ENCODE measurements around the gene TARS3.
"Not testable (repeated sequence)": the region's sequence is repeated elsewhere in the genome, so short reads cannot be mapped to it uniquely, and the experiment has no call there.

TARS3 gene

DNA sequence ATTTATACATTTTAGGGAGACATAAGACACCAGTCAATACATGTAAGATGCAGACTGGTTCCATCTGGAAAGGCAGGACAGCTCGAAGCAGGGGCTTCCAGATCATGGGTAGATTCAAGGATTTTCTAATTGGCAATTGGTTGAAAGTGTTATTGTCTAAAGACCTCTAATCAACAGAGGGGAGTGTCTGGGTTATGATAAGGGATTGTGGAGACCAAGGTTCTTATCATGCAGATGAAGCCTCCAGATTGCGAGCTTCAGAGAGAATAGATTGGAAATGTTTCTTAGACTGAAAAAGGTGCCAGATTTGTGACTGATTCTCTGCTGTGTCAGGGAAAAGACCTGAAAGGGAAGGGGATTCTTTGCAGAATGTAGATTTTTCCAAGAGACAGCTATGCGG is 87.2 kb downstream of the TARS3 start:
- H3K27ac ChIP-seq, result no peak overlapping the region
- TF ChIP-seq, protein P1, sequence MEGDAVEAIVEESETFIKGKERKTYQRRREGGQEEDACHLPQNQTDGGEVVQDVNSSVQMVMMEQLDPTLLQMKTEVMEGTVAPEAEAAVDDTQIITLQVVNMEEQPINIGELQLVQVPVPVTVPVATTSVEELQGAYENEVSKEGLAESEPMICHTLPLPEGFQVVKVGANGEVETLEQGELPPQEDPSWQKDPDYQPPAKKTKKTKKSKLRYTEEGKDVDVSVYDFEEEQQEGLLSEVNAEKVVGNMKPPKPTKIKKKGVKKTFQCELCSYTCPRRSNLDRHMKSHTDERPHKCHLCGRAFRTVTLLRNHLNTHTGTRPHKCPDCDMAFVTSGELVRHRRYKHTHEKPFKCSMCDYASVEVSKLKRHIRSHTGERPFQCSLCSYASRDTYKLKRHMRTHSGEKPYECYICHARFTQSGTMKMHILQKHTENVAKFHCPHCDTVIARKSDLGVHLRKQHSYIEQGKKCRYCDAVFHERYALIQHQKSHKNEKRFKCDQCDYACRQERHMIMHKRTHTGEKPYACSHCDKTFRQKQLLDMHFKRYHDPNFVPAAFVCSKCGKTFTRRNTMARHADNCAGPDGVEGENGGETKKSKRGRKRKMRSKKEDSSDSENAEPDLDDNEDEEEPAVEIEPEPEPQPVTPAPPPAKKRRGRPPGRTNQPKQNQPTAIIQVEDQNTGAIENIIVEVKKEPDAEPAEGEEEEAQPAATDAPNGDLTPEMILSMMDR (conservative IDR thresholded peaks at IDR 0.05), result no peak
- TF ChIP-seq ZFX (IDR thresholded peaks at IDR 0.05), result no peak

DNA sequence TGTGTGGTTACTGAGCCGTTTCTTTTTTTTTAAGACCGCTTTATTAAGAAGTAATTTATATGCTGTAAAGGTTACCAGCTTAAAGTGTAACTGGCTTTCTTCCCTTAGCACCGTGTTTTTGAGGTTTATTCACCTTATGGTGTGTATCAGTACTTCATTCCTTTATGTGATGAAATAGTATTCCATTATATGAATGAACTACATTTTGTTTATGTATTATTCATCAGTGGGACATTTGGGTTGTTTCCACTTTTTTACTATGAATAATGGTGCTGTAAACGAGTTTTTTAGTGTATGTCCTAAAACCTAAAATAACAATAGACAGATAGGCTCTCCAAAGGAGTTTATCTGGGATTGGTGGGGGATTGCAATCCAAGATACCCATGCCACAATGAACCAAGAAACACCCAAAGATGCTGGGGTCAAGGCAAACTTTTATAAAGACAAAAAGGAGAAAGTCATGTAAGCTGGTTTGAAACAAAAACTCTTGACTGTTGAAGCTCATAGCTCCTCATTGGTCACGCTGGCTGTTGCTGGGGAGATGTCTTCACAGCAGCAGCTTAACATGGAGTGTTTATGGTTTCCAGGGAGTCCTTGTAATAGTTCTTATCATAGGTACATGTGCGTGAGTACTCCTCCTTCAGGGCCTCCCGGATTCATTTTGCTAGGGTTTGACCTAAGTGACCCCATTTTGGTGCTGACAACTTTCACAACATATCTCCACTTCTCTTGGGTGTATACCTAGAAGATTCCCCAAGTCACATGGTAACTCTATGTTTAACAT is 88.1 kb downstream of the TARS3 start:
- no peak overlapping the region for H3K27ac ChIP-seq
- TF ChIP-seq ZFX (IDR thresholded peaks at IDR 0.05), result no peak
- TF ChIP-seq, protein P1 (conservative IDR thresholded peaks at IDR 0.05), result no peak

DNA sequence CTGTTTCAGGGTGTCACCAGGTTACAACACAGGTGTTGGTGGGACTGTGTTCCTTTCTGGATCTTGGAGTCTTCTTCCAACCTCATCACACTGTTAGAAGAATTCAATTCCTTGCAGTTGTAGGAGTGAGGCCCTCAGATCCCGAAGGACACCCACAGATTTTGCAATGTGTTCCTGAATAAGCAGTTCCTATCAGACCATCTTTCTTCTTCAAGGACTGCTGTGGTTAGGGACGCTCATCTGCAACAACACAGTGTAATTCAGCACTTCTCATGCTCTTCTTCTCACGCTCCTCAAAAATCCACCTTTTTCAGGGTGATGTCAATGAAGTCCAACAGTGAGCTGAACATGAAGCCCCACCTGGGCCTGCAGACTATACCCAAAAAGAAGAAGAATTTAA is 90.9 kb downstream of the TARS3 start:
- TF ChIP-seq, protein P1 (conservative IDR thresholded peaks at IDR 0.05), result no peak
- no peak for TF ChIP-seq ZFX (IDR thresholded peaks at IDR 0.05)
- no peak overlapping the region for H3K27ac ChIP-seq

DNA sequence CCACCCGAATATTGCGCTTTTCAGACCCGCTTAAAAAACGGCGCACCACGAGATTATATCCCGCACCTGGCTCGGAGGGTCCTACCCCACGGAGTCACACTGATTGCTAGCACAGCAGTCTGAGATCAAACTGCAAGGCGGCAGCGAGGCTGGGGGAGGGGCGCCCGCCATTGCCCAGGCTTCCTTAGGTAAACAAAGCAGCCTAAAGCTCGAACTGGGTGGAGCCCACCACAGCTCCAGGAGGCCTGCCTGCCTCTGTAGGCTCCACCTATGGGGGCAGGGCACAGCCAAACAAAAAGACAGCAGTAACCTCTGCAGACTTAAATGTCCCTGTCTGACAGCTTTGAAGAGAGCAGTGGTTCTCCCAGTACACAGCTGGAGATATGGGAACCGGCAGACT is 97.5 kb downstream of the TARS3 start:
- not testable (repeated sequence) for H3K27ac ChIP-seq

DNA sequence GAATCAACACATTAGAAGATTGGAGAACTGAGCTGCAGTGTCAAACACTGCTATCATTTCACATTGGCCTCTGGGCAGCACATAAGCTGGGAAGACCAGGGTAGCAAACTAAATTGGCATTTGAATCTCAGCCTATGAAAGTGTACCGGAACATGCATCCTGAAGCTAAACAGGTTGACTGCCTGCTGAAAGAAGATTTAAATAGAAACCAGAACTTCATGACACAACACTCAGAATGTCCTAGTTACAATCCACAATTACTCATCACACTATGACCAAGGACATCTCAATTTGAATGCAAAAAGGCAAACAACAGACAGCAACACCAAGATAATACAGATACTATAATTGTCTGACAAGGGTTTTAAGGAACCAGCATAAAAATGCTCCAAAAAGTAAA is 98.3 kb downstream of the TARS3 start:
- no peak overlapping the region for H3K27ac ChIP-seq
- TF ChIP-seq, protein P1 (conservative IDR thresholded peaks at IDR 0.05), result no peak
- no peak for TF ChIP-seq ZFX (IDR thresholded peaks at IDR 0.05)

DNA sequence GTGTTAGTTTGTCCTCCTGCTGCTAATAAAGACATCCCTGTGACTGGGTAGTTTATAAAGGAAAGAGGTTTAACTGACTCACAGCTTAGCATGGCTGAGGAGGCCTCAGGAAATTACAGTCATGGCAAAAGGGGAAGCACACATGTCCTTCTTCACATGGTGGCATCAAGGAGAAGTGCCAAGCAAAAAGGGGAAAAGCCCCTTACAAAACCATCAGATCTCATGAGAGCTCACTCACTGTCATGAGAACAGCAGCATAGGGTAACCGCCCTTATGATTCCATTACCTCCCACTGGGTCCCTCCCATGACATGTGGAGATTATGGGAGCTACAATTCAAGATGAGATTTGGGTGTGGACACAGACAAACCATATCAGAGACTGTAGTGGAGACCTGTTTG is 99.1 kb downstream of the TARS3 start:
- TF ChIP-seq ZFX (IDR thresholded peaks at IDR 0.05), result no peak
- TF ChIP-seq, protein P1 (conservative IDR thresholded peaks at IDR 0.05), result no peak
- H3K27ac ChIP-seq, result no peak overlapping the region

DNA sequence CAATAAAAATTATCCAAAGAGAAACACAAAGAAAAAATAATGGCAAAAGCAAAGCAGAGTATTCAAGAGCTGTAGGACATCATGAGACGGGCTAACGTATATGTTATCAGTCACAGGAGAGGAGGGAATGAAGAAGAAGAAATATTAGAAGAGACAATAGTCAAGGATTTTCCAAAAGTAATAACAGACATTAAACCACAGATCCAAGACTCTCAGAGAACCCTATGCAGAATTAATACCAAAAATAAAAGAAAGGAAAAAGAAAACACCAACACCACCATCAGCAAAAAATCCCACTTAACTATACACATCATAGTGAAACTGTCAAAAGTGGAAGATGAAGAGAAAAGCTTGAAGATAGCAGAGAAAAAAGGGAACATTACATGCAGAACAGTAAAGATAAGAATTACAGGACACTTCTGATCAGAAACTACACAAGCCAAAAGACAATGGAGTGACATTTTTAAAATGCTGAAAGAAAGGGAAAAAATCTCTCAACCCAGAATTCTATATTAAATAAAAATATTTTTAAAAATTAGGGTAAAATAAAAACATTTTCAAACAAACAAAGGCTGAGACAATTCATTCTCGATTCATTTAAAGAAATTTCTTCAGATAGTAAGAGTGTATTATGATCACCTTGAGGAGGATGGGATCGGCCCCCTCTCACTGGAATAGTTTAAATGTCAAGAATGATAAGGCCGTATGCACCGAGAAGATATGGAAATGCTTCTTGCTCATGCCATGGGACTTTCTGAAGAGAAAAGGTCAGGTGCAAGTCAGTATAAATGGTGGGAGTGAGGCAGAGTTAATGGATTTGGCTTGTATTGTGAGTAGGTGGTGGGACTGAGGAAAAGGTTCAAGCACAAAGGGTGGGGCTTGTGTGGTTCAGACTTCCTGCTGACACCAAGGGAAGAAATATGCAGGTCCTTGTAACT is 100.6 kb downstream of the TARS3 start:
- TF ChIP-seq, protein P1 (conservative IDR thresholded peaks at IDR 0.05), result no peak
- TF ChIP-seq ZFX (IDR thresholded peaks at IDR 0.05), result no peak
- no peak overlapping the region for H3K27ac ChIP-seq

Data from C4-2B (cell line).